Activated naive CD4-positive, alpha-beta T cell treated with anti-CD3 and anti-CD28 coated beads, Interleukin-2, amount 50 U/mL, for 16 hours (primary cell): ENCODE results near the gene BIVM.
"Not testable (repeated sequence)": the region's sequence is repeated elsewhere in the genome, so short reads cannot be mapped to it uniquely, and the experiment has no call there.

Source experiments
- DNase-seq: peaks from one replicate; pipeline ENCODE4 v3.0.0-alpha.2; 2020

The BIVM gene, protein sequence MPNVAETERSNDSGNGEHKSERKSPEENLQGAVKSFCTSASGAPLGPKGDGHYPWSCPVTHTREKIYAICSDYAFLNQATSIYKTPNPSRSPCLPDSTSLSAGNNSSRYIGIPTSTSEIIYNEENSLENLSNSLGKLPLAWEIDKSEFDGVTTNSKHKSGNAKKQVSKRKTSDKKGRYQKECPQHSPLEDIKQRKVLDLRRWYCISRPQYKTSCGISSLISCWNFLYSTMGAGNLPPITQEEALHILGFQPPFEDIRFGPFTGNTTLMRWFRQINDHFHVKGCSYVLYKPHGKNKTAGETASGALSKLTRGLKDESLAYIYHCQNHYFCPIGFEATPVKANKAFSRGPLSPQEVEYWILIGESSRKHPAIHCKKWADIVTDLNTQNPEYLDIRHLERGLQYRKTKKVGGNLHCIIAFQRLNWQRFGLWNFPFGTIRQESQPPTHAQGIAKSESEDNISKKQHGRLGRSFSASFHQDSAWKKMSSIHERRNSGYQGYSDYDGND

GRCh38 chr13:102798581-102799425 lies at the start of gene BIVM, which contains the start of gene POGLUT2:
Gene BIVM, plus strand, starts transcription at chr13:102799119. Its CDS starts 8,149 bp downstream, at chr13:102807268.
Gene POGLUT2, minus strand, starts transcription at chr13:102798976. Its CDS starts 306 bp downstream, at chr13:102798670.
- DNase-seq: peak; percentile 68

- no peak for DNase-seq
Observed at GRCh38 chr13:102751886-102752285, 47.0 kb upstream of the BIVM start.

DNA sequence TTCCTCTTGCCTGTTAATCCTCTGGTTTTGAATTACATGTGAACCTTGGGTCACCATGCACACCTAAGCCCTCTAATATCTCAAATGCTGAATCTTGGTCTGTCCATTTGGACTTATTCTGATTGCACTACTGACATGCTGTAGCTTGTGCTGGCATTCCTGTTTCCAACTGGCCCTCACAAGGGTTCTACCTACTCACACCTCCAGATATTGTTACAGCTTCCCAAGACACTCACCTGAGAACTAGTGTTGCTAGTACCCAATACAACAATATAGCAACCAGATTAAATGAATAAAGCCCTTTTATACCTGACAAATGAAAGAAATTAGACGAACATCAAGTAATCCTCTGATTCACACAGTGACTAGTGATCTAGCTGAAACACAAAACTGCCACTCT lies 41.9 kb upstream of the BIVM start:
- DNase-seq: no peak

- DNase-seq: no peak
Observed at GRCh38 chr13:102758842-102759241, 40.1 kb upstream of the BIVM start.

DNA sequence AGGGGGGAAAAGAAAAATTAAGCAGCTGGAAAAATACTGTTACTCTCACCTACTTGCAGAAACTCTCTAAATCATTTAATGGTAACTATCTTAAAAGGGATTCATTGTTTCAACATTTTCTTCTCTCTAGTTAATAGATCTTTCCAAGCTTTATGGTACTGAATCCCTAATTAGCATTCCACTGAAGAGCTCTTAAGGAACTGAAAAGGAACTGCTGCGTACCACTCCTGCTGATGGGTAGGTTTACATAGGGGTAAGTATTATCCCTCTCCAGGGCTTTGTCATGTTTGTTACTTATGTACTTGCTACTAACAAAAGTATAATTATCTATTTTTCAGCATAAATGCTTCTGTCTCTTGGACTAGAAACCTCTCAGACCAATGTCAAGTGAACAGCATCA lies 37.8 kb upstream of the BIVM start:
- no peak for DNase-seq

DNA sequence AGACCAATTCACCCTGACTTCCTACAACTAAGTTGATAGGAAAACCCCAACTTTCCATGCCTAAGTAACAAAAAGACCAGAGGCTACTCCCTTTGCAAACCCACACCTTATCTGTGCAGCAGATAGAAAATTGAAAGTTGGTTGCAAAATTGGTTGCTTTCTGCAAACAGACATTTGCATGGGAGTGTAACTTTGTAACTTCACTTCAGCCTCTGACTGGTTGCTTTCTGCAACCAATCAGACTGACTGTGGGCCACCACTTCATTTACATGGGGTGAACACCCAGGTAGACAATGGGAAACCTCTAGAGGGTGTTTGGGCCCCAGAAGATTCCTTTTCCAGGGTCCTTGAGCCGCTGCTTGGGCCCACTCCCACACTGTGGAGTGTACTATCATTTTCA lies 35.2 kb upstream of the BIVM start:
- DNase-seq: no peak

- no peak for DNase-seq
Observed at GRCh38 chr13:102768909-102769308, 30.0 kb upstream of the BIVM start.

DNA sequence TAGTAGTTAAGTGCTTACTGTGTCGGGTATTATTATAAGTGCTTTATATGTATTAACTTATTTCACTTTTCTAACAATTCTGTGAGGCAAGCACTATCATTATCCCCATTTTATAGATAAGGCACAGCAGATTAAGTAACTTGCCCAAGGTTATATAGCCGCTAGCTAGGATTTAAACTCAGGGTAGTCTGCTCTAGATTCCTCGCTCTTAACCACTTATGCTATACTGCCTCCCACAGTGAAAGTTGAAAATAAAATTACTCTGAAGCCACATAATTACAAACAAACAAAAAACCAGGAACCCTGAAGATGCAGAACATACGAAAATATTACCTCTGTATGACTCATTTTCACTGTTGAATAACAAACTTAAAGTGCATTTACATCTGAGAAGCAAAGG lies 29.2 kb upstream of the BIVM start:
- no peak for DNase-seq

- no peak for DNase-seq
Observed at GRCh38 chr13:102770435-102770834, 28.5 kb upstream of the BIVM start.

GRCh38 chr13:102771298-102772041 lies 27.4 kb upstream of the BIVM start:
- no peak for DNase-seq

- DNase-seq: no peak
Observed at GRCh38 chr13:102772042-102772425, 26.9 kb upstream of the BIVM start.

DNA sequence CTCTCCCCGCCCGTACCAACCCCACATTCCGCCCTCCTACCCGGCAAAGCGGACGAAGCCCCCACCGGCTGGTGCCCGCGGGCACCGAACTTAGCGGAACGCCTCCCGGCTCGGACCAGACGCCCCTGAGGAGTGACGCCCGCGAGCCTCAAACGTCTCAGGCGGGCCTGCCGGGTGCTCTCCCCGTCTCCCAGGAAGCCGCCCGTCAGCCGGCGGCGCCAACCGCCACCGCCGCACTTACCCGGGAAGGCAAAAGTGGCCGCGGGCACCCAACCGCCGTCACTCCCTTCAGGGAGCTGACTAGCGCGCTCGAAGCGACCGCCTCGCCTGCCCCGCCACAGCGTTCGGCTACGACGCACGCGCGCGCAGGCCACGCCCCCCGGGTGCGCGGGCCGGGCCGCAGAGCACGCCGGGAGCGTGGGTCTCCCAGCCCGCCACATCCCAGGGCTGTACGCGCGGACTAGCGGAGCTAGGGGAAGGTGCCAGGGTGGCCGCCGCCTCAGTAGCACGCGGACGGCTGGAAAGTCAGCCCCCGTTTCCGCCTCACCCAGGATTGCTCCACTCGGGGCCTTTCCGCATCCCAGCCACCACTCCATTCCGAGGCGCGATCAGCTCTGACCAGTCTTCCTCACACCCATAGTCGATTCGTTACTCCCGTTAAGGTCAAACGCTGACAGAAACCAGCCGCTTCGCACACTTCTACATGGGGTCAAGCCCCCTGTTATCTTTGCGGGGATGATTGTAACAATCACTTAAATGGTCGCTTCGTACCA lies 25.3 kb upstream of the BIVM start, which contains the start of gene TEX30:
TEX30 (minus strand) TSS at position 346 of the 773 bp plus-strand sequence. CDS start 3,760 bp downstream, outside the sequence.
- DNase-seq: peak; percentile 88

- DNase-seq: no peak
Observed at GRCh38 chr13:102774214-102774568, 24.7 kb upstream of the BIVM start.

DNA sequence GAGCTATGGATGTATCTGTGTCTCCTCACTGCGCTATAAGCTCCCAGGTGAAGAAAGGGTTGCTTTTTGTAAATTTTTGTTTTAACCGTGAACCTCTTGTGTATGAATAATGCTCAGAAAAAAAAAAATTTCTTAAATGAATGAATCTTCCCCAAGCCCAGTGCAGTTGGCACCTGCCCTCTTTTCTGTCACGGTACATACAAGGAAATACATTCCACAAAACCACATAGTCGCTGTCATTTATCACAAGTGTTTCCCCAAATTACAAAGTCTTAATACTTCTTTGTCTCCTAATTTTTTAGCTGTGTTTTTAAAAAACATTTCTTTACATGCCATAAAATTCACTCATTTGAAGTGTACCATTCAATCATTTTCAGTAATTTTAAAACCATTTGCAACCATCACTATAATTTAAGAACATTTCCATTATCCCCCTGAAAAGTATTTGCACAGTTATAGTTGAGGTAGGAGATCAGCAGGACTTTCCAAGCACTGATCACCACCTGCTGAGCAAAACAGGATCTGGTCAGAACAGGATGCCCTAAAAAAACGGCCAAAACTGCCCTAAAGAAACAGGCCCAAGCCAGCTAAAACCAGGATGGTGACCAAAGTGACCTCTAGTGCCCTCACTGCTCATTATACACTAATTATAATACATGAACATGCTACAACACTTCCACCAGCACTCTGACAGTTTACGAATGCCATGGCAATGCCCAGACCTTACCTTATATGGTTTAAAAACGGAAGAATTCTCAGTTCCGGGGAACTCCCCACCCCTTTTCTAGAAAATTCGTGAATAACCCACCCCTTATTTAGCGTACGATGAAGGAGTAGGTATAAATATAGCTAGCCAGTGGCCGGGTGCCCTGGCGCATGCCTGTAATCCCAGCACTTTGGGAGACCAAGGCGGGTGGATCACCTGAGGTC lies 24.1 kb upstream of the BIVM start:
- DNase-seq: no peak

DNA sequence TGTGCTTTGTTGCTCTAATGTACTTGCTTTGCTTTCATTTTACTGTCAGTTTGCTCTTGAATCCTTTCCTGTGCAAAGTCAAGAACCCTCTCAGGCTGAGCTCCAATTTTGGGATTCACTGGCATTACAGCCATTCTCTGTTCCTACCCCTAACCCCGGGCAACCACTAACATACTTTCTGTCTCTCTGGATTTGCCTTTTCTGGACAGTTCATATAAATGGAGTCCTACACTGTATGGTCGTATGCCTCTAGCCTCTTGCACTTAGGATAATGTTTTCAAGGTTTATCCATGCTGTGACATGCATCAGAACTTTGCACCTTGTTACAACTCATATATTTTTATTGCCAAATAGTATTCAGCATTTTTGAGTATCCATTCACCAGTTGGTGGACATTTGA lies 22.6 kb upstream of the BIVM start:
- no peak for DNase-seq

DNA sequence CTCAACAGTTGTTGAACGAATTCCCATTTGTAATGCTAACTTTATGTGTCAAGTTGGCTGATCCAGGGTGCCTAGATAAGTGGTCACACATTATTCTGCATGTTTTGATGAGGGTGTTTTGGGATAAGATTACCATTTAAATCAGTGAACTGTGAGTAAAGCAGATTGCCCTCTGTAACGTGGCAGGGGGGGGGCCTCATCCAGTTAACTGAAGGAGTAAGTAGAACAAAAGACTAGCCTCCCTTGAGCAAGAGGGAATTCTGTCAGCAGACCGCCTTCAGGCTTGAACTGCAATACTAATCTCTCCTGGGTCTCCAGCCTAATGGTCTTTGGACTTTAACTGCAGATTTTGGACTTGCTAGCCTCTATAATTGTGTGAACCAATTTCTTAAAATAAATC lies 21.2 kb upstream of the BIVM start:
- no peak for DNase-seq

- no peak for DNase-seq
Observed at GRCh38 chr13:102779436-102780159, 19.3 kb upstream of the BIVM start.

GRCh38 chr13:102780656-102781055 lies 18.3 kb upstream of the BIVM start:
- DNase-seq: not testable (repeated sequence)

- no peak for DNase-seq
Observed at GRCh38 chr13:102781591-102781990, 17.3 kb upstream of the BIVM start.

DNA sequence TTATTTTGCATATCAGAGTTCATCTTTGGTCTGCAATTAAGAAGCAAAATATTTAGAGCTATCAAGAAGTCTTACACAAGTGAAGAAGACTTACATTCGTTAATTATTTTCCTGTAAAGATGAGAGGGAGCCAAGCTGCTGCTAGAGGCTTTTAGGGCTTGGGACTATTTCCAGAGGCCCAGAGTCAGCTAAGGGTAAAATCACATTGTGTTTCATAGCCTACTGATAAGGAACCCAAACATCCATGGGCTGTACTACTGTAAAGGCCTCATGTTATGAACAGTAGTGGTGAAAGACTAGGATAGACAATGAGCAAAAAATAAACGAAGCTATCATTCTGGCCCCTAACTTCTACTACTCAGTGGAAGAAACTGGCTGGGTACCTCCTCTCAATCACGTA lies 14.4 kb upstream of the BIVM start:
- DNase-seq: no peak
